Lower lobe of right lung (tissue), 2 donors: ENCODE data around the gene CLCN7. TPM values are rescaled to one million over a fixed set of nuclear protein-coding genes. Genes with fewer than 3 reads are reported as not detected.

Experiments used
- ATAC-seq, 2 donors: fragments of 200-7000 bp; cut with Tn5 transposase; one replicate each; pipeline ENCODE4 v1.9.1; 2020 to 2022; ENCODE audit warnings: mild to moderate bottlenecking in 2 of 2, moderate library complexity in 2 of 2
- DNase-seq: peaks from one replicate; pipeline ENCODE4 v3.0.0-alpha.2; 2020
- H3K27ac ChIP-seq: fragments of 200-600 bp; one replicate; pipeline ENCODE4 v1.8.0; 2022
- H3K27me3 ChIP-seq: fragments of 200-600 bp; one replicate; pipeline ENCODE4 v1.8.0; 2022; ENCODE audit warnings: low read depth
- H3K36me3 ChIP-seq: fragments of 200-600 bp; one replicate; pipeline ENCODE4 v1.8.0; 2022; ENCODE audit warnings: mild to moderate bottlenecking
- H3K4me1 ChIP-seq: fragments of 200-600 bp; one replicate; pipeline ENCODE4 v1.8.0; 2022
- H3K4me3 ChIP-seq: fragments of 200-600 bp; one replicate; pipeline ENCODE4 v1.8.0; 2022; ENCODE audit warnings: mild to moderate bottlenecking
- H3K9me3 ChIP-seq: fragments of 200-600 bp; one replicate; pipeline ENCODE4 v1.8.0; 2022
- CTCF ChIP-seq: fragments of 200-600 bp; IDR thresholded peaks from one replicate; pipeline ENCODE4 v1.8.0; 2022; ENCODE audit warnings: antibody characterized with exemption, mild to moderate bottlenecking
- intact Hi-C: fragments of 100-400 bp; cut with DNase I; formaldehyde crosslinking; loops from one replicate; pipeline ENCODE4 v1.11.0; 2022
- total RNA-seq: library from RNA; stranded (reverse); fragmentation: NEBNext Ultra II Directional; extraction: Animal tissue kit (Norgen Biotek cat#: 25700); gene quantifications from one replicate; pipeline ENCODE4 v1.2.1, GENCODE V29; 2021
- donor health status: DM: no; HTN: yes; CAD: no; lungs with severe emphysema.

CLCN7 gene
- total RNA-seq, 1 donor from 2014 or later, result 146 TPM

- intact Hi-C loops, result no loop called here
- no peak within 1 kb of the TSS for H3K4me3 ChIP-seq
- no peak for ATAC-seq
- no peak for DNase-seq
- no peaks in the 10 kb centered on the region for H3K36me3 ChIP-seq
- no peak within 1 kb of the TSS for H3K27ac ChIP-seq
- H3K9me3 ChIP-seq, result no peaks in the 10 kb centered on the region
- peaks cover 17% of the 10 kb centered on the region for H3K27me3 ChIP-seq
- no peak for TF ChIP-seq CTCF
- no peaks in the 10 kb centered on the region for H3K4me1 ChIP-seq
Observed at GRCh38 chr16:1430759-1431496, 43.9 kb downstream of the CLCN7 start, which contains the start of gene PERCC1. Gene PERCC1 (plus strand): TSS chr16:1431078. CDS start chr16:1432594, 1,516 bp downstream.

DNA sequence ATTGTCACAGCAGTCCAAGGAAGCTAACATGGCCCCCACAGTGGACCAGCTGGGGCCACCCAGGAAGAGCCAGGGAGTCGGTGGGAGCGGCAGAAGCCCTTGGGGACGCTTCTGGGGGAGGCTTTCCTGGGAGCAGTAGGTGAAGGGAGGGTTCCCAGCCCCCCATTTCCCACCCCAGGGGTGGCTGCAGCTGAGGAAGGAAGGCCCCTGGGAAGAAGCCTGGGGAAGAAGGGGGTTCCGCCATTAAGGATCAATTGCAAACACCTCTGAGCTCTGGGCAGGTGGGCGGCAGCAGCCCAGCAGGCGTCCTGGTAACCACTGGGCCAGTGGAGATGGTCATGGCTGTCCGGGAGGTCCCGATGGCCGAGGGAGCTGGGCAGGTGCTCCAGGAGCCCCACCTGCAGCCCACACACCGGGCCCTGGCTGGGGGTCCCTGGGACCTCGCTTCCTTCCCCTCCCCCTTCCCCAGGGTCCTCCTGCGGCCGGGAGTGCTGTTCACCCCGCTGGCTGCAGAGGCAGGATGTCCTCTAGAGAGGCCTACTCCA, 44.5 kb downstream of the CLCN7 start:
- DNase-seq, result no peak
- Histone ChIP-seq H3K27me3 (peaks cover 17% of the 10 kb centered on the region), H3K4me3 (no peak overlapping the region), H3K9me3 (no peaks in the 10 kb centered on the region), H3K4me1 (no peaks in the 10 kb centered on the region), H3K27ac (no peak overlapping the region), H3K36me3 (no peaks in the 10 kb centered on the region)
- intact Hi-C loops, result no loop called here
- TF ChIP-seq CTCF, result no peak
- no peak for ATAC-seq

DNA sequence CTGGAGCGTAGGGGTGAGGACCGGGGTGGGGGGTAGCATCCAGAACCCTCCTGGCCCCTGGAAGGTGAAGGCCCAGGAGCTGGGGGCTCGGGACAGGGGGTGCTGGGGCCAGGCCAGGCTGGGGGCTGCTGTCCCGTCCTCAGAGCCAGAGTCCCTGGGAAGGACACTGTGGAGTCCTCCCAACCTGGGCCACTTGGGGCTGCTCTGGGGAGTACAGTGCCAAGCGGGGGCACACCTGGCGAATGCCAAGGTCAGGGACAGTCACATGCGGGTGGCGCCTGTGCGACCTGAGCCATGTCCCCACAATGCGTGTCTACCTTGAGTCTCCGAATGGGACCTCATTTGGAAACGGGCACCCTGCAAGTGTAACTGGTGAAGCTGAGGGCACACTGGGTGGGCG, 45.2 kb downstream of the CLCN7 start:
- no peak overlapping the region for H3K27ac ChIP-seq
- intact Hi-C loops, result no loop called here

GRCh38 chr16:1429012-1429411, 45.8 kb downstream of the CLCN7 start:
- Histone ChIP-seq H3K4me1 (no peaks in the 10 kb centered on the region), H3K27ac (no peak overlapping the region), H3K27me3 (peaks cover 14% of the 10 kb centered on the region), H3K36me3 (no peaks in the 10 kb centered on the region), H3K9me3 (no peaks in the 10 kb centered on the region), H3K4me3 (no peak overlapping the region)
- DNase-seq, result no peak
- no peak for ATAC-seq
- intact Hi-C loops, result no loop called here
- TF ChIP-seq CTCF, result no peak

More for the DNA sequence above, 45.2 kb downstream of the CLCN7 start:
- Histone ChIP-seq H3K36me3 (no peaks in the 10 kb centered on the region), H3K9me3 (no peaks in the 10 kb centered on the region), H3K4me1 (no peaks in the 10 kb centered on the region), H3K27me3 (peaks cover 17% of the 10 kb centered on the region), H3K4me3 (no peak overlapping the region)
- ATAC-seq, result no peak
- TF ChIP-seq CTCF, result no peak
- DNase-seq, result no peak

GRCh38 chr16:1428511-1428910, 46.3 kb downstream of the CLCN7 start:
- peak; percentile 47 for TF ChIP-seq CTCF
- Histone ChIP-seq H3K36me3 (no peaks in the 10 kb centered on the region), H3K4me3 (peak overlapping the region; percentile 19), H3K27ac (no peak overlapping the region), H3K27me3 (peaks cover 9% of the 10 kb centered on the region), H3K9me3 (no peaks in the 10 kb centered on the region), H3K4me1 (no peaks in the 10 kb centered on the region)
- no peak for DNase-seq
- ATAC-seq, result peak; percentile 31 to 38
- intact Hi-C loops, result no loop called here
